GM12872 (cell line): ENCODE measurements around the gene MLPH.
A peak's percentile ranks its signal among the peaks of the same experiment; 100 is the strongest.

ENCODE experiments used
- TF ChIP-seq, protein P1 (sequence below): IDR thresholded peaks from 3 replicates; pipeline ENCODE4 v1.5.1; 2011; ENCODE audit warnings: low read depth, mild to moderate bottlenecking, low read length, moderate library complexity; ENCODE audit not compliant: insufficient read depth

The MLPH gene

DNA sequence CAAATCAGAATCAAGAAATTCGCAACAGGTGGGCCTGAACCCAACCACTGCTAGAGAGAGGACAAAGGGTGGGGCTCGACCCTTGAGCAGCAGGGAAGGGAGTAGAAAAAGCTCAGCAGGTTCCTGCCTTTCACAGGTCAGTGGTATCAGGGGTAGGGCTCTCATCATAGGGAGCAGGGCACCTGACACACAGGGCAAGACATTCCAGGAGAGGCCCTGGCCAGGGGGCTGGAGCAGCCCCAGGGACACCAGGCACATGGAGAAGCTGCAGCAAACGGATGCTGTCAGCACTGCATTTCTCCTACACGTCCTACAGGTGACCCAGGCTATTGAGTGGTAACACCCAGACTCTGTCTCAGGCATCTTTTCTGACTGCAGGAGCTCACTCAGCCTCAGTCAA lies 17.2 kb upstream of the MLPH start:
- TF ChIP-seq, protein P1, sequence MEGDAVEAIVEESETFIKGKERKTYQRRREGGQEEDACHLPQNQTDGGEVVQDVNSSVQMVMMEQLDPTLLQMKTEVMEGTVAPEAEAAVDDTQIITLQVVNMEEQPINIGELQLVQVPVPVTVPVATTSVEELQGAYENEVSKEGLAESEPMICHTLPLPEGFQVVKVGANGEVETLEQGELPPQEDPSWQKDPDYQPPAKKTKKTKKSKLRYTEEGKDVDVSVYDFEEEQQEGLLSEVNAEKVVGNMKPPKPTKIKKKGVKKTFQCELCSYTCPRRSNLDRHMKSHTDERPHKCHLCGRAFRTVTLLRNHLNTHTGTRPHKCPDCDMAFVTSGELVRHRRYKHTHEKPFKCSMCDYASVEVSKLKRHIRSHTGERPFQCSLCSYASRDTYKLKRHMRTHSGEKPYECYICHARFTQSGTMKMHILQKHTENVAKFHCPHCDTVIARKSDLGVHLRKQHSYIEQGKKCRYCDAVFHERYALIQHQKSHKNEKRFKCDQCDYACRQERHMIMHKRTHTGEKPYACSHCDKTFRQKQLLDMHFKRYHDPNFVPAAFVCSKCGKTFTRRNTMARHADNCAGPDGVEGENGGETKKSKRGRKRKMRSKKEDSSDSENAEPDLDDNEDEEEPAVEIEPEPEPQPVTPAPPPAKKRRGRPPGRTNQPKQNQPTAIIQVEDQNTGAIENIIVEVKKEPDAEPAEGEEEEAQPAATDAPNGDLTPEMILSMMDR, result no peak

DNA sequence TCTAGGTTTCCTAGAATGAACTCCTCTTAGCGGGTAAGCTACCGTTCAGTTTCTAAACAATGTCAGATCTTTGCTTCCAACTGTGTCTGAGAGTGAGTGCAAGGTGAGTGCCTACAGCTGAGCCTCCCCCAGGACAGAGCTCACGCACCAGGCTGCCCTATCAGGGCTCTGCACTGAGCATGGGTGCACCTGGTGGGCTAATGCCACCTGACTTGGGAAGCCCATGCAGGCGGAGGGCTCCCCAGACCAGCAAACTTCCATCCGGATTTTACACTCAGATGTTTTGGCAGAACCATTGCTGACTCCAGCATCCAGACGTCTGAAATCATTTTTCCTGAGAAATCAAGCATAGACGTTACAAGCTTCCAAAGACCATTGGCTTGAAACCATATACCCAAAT lies 16.1 kb upstream of the MLPH start:
- TF ChIP-seq, protein P1, result no peak

DNA sequence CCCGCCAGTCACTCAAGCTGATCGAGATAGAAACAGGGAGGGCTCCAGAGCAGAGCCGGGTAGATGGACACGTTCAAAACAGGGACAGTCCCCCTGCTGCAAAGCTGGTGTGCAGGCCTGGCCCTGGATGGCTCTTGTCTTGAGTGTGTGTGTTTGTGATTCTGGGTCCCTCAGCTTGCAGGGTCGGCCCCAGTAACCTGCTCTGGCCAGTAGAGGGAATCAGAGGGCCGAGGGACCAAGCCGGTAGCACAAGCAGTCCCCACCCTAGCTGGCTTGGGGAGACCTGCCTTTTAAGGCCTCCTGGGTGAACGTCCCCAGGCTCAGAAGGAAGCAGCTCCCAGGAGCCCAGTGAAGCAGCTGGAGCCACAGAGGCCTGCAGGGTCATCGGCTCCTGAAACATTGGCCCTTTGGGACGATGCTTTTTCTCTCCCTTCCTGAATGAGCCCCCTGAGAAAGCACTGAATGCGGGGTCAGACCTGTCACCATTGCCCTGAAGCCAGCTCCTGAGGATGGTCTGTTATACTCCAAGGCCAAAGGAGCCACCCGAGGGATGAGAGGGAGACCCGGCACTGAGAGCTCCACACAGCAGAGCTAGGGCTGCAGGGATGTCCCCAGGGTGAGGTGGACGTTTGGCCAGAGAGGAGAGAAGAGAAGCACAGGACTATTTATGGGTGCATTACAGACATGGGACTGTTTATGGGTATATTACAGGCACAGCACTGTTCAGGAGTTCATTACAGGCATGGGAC lies 15.4 kb upstream of the MLPH start:
- TF ChIP-seq, protein P1, result peak; percentile 74

DNA sequence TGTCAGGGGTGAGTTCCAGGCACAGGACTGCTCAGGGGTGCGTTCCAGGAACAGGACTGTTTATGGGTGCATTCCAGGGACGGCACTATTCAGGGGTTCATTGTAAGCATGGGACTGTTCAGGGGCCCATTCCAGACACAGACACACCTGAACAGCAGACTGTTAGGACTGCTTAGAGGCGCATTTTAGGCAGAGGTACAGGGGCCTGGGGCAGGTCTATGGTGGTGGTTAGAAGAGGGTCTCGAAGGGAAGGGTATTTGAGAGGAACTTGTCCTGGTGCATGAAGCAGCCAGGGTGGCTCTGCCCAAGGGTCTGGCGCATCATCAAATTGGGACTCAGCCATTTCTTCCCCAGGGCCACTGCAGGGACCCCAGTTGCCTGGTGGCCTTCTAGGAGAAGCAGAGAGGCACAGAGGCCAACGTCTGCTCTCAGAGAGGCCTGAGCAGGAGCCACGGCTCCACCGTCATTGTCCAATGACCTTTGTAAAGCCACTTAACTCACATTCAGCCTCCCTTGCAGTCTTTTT lies 14.8 kb upstream of the MLPH start:
- TF ChIP-seq, protein P1, result no peak

DNA sequence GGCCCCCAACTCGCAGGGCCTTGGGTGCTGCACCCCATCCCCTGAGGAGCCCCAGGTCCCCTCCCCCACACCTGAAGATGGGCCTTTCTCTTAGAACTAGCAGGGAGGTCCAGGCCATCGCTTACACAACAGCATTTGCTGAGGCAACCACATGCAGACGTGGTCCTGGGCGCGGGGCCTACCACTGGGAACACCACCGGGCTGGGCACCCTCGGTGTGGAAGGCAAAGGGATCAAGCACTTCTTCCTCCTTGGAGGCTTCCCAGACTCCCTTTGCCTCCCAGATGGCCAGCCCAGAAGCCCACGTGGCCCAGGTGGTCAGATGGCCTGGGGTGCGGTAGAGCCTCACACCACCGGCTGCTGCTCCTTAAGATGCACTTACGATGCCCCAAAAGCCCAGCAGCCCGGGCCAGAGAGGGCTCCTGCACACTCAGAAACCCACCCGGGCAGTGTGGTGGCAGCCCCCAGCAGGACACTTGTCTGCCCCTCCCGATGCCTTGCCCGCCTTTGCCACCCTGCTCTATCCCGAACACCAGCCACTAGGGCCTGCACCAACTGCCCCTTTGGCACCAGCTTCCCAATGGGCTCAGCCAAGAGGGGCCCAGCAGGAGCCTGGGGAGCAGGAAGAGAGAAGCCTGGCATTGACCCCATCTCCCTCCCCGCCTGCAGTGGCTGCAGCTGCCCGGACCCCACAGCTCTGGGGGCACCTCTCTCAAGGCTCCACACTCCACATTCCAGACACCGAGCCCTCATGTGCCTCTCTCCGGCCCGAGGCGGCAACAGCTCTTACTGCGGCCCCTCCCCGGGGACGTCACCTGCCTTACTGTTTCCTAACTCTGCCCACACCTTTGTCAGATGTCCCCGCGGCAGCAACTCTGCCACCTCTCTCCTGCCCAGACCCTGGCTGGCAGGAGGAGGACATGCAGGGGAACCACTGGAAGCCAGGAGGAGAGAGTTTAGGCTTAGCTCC lies 13.9 kb upstream of the MLPH start:
- TF ChIP-seq, protein P1, result no peak

DNA sequence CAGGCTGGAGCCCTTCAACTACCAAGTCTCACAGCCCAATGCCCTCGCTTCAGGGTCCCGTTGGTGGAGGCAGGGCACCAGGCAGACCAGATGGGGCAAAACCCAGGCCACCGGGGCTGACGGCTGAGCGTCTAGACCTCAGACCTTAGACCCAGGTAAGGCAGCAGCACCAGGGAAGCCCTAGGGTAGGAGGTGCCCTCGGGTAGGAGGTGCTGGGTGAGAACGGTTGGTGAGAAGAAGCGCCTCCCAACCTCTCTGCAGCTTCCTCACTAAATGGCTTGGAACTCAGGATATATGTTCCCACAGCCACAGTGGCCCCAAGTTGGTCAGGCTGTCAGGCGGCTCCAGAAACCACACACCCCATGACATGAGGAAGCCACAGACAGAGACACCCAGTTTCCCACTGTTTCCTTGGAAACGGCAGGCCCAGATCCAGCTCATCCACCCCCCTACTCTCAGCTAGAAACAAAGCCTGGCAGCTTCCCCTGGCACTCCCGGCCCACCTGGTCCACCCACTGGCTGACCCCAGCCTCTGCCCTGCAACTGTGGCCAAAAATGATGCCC lies 13.1 kb upstream of the MLPH start:
- TF ChIP-seq, protein P1, result no peak

DNA sequence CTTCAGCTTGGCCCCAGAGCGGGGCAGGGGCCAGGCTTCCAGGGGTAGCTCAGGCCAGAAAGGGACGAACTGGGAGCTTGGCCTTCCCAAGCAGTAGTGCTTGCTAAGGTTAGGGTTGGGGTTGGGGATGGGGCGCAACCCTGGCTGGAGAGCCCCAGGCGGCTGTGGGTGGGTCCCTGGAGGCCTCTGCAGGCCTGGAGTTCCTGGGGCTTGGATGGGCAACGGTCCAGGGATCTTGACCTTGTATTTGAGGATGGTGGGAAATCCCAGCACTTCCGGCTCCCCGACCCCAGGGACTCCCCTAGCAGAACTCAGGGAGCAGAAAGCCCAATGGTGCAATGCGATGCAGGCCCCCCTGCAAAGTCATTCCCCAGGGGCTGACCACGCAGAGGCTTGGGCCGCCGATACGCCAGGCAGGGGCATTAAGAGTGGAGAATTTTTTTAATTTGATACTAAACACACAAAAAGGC lies 12.6 kb upstream of the MLPH start:
- TF ChIP-seq, protein P1, result no peak
